AG04450 (cell line): ENCODE measurements around the gene DAD1. TPM values are rescaled to one million over a fixed set of nuclear protein-coding genes. Genes with fewer than 3 reads are reported as not detected.
"Not testable (repeated sequence)": the region's sequence is repeated elsewhere in the genome, so short reads cannot be mapped to it uniquely, and the experiment has no call there.

Experiments
- CTCF ChIA-PET: fragments of 300-600, 350-600 bp; formaldehyde crosslinking; extraction: SDS; loops from one replicate; lab custom pipeline; 2022; ENCODE audit warnings: antibody characterized with exemption, inconsistent platforms; lab: Charles Lee
- POLR2A ChIA-PET: fragments of 350-600 bp; formaldehyde crosslinking; extraction: SDS; loops from one replicate; lab custom pipeline; 2021; ENCODE audit warnings: antibody characterized with exemption, inconsistent platforms; lab: Yijun Ruan, JAX
- DNase-seq: peaks from one replicate; pipeline ENCODE4 v3.0.0-alpha.2; 2011; ENCODE audit warnings: low read depth, low spot score
- H3K27ac ChIP-seq: one replicate; pipeline ENCODE4 v1.5.1; 2012; ENCODE audit warnings: low read depth, low read length, control low read depth
- H3K27me3 ChIP-seq: one replicate; pipeline ENCODE4 v1.6.0; 2012; ENCODE audit warnings: low read length; ENCODE audit not compliant: control insufficient read depth, insufficient read depth
- H3K4me3 ChIP-seq: 2 replicates; pipeline ENCODE4 v1.5.1; 2011; ENCODE audit warnings: mild to moderate bottlenecking, low read depth, low read length, control low read depth
- H3K9me3 ChIP-seq: 2 replicates; pipeline ENCODE4 v1.5.1; 2012; ENCODE audit warnings: low read length; ENCODE audit not compliant: control insufficient read depth, insufficient read depth
- polyA plus RNA-seq: library from polyadenylated mRNA; depleted of rRNA; stranded (reverse); fragments of >200 nt; gene quantifications from 2 replicates; pipeline ENCODE4 v1.2.3, GENCODE V29; 2011
- TF ChIP-seq, protein P1 (sequence below): IDR thresholded peaks from 2 replicates; pipeline ENCODE4 v1.5.1; 2011; ENCODE audit warnings: low read depth, low read length, control low read depth, inconsistent platforms

DAD1 gene
- polyA plus RNA-seq, 1 experiment: 467 TPM

DNA sequence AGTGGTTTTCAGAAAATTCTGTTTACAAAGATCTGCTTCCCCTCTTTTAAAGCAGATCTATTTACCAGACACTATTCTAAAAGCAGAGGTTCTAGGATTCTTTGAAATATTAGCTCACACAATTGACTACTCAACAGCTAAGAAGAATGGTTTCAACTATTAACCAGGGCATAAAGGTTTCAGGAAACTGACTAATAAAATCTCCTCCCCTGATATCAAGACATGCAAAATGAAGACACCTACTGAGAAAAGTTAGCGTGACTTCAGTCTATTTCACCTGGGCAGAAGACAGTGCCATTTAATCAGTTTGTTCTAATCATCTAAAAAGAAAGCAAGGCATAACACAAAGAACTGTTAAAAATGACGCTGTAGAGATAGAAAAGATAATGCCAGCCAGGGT is 22.2 kb downstream of the DAD1 start:
- CTCF ChIA-PET: interaction anchor here (0.5 to 5.8 kb wide), 5 partner anchors 10 to 334 kb away, joined by 3 to 42 read pairs (median 5); no protein-coding TSS in a partner anchor

GRCh38 chr14:22566266-22566665 is 22.8 kb downstream of the DAD1 start:
- POLR2A ChIA-PET, H3K9me3 ChIP-seq, H3K27me3 ChIP-seq, H3K4me3 ChIP-seq, H3K27ac ChIP-seq, DNase-seq: not testable (repeated sequence)
- CTCF ChIA-PET: interaction anchor here (0.5 to 5.8 kb wide), 6 partner anchors 10 to 287 kb away, joined by 3 to 42 read pairs (median 4); no protein-coding TSS in a partner anchor

More for the DNA sequence above, 22.2 kb downstream of the DAD1 start:
- no peaks in the 10 kb centered on the region for H3K9me3 ChIP-seq
- H3K4me3 ChIP-seq: no peak overlapping the region
- DNase-seq: no peak
- POLR2A ChIA-PET: no interaction called here
- no peaks in the 10 kb centered on the region for H3K27me3 ChIP-seq
- TF ChIP-seq, protein P1, sequence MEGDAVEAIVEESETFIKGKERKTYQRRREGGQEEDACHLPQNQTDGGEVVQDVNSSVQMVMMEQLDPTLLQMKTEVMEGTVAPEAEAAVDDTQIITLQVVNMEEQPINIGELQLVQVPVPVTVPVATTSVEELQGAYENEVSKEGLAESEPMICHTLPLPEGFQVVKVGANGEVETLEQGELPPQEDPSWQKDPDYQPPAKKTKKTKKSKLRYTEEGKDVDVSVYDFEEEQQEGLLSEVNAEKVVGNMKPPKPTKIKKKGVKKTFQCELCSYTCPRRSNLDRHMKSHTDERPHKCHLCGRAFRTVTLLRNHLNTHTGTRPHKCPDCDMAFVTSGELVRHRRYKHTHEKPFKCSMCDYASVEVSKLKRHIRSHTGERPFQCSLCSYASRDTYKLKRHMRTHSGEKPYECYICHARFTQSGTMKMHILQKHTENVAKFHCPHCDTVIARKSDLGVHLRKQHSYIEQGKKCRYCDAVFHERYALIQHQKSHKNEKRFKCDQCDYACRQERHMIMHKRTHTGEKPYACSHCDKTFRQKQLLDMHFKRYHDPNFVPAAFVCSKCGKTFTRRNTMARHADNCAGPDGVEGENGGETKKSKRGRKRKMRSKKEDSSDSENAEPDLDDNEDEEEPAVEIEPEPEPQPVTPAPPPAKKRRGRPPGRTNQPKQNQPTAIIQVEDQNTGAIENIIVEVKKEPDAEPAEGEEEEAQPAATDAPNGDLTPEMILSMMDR: no peak
- no peak overlapping the region for H3K27ac ChIP-seq

GRCh38 chr14:22565391-22565945 is 23.6 kb downstream of the DAD1 start:
- POLR2A ChIA-PET: no interaction called here
- TF ChIP-seq, protein P1: no peak
- H3K27me3 ChIP-seq: no peaks in the 10 kb centered on the region
- H3K9me3 ChIP-seq: no peaks in the 10 kb centered on the region
- no peak for DNase-seq
- H3K27ac ChIP-seq: no peak overlapping the region
- CTCF ChIA-PET: interaction anchor here (0.5 to 5.8 kb wide), 6 partner anchors 9 to 493 kb away, joined by 3 to 42 read pairs (median 4); no protein-coding TSS in a partner anchor
- H3K4me3 ChIP-seq: no peak overlapping the region

- Histone ChIP-seq H3K9me3 (no peaks in the 10 kb centered on the region), H3K27ac (no peak overlapping the region), H3K27me3 (no peaks in the 10 kb centered on the region), H3K4me3 (no peak overlapping the region)
- DNase-seq: no peak
- ChIA-PET POLR2A (no interaction called here), CTCF (interaction anchor here (5.8 kb wide), 1 partner anchor 289 kb away, joined by 23 read pairs; no protein-coding TSS in a partner anchor)
- TF ChIP-seq, protein P1: no peak
Observed at GRCh38 chr14:22564463-22564862, 24.6 kb downstream of the DAD1 start.

- Histone ChIP-seq H3K27ac (no peak overlapping the region), H3K27me3 (no peaks in the 10 kb centered on the region), H3K4me3 (no peak overlapping the region), H3K9me3 (no peaks in the 10 kb centered on the region)
- no peak for DNase-seq
- CTCF ChIA-PET: interaction anchor here (0.5 to 5.8 kb wide), 4 partner anchors 17 to 289 kb away, joined by 3 to 23 read pairs (median 5); no protein-coding TSS in a partner anchor
- TF ChIP-seq, protein P1: no peak
- POLR2A ChIA-PET: no interaction called here
Observed at GRCh38 chr14:22563987-22564386, 25.0 kb downstream of the DAD1 start.
